UCSD-AML1 (cell line): ENCODE results near the gene COL12A1.

Source experiments
- DNase-seq: peaks from one replicate; lab custom pipeline; 2025; ENCODE audit not compliant: unreplicated experiment; lab: John Stamatoyannopoulos, UW

The COL12A1 gene

GRCh38 chr6:75180864-75181263 is 25.0 kb downstream of the COL12A1 start:
- no peak for DNase-seq

- DNase-seq = no peak
Measured at GRCh38 chr6:75178757-75179156, 27.1 kb downstream of the COL12A1 start.

- no peak for DNase-seq
Measured at GRCh38 chr6:75176076-75176582, 29.7 kb downstream of the COL12A1 start.

- DNase-seq = no peak
Measured at GRCh38 chr6:75171986-75172385, 33.9 kb downstream of the COL12A1 start.

GRCh38 chr6:75171567-75171966 is 34.3 kb downstream of the COL12A1 start:
- no peak for DNase-seq

GRCh38 chr6:75170691-75171560 is 34.9 kb downstream of the COL12A1 start:
- no peak for DNase-seq

GRCh38 chr6:75169689-75170586 is 35.9 kb downstream of the COL12A1 start:
- no peak for DNase-seq

- DNase-seq = no peak
Measured at GRCh38 chr6:75167851-75168250, 38.0 kb downstream of the COL12A1 start.

- no peak for DNase-seq
Measured at GRCh38 chr6:75167325-75167724, 38.5 kb downstream of the COL12A1 start.

GRCh38 chr6:75166773-75167172 is 39.1 kb downstream of the COL12A1 start:
- DNase-seq = no peak

GRCh38 chr6:75166236-75166635 is 39.6 kb downstream of the COL12A1 start:
- no peak for DNase-seq

- no peak for DNase-seq
Measured at GRCh38 chr6:75158176-75158575, 47.7 kb downstream of the COL12A1 start.

GRCh38 chr6:75157336-75157735 is 48.5 kb downstream of the COL12A1 start:
- no peak for DNase-seq

GRCh38 chr6:75156186-75156878 is 49.5 kb downstream of the COL12A1 start:
- DNase-seq = no peak

GRCh38 chr6:75155631-75156030 is 50.2 kb downstream of the COL12A1 start:
- no peak for DNase-seq

- DNase-seq = no peak
Measured at GRCh38 chr6:75154973-75155372, 50.9 kb downstream of the COL12A1 start.

- DNase-seq = no peak
Measured at GRCh38 chr6:75150685-75151412, 55.0 kb downstream of the COL12A1 start.

- DNase-seq = no peak
Measured at GRCh38 chr6:75149696-75150095, 56.2 kb downstream of the COL12A1 start.

GRCh38 chr6:75149240-75149639 is 56.6 kb downstream of the COL12A1 start:
- no peak for DNase-seq

GRCh38 chr6:75147512-75147911 is 58.3 kb downstream of the COL12A1 start:
- no peak for DNase-seq
